SH-SY5Y (cell line): Measurements from ENCODE around the gene TRIM44.

Experiments used
- GATA2 ChIP-seq: IDR thresholded peaks from 2 replicates; pipeline ENCODE4 v1.6.1; 2011; ENCODE audit warnings: mild to moderate bottlenecking, low read depth, low read length
- GATA3 ChIP-seq: IDR thresholded peaks from 2 replicates; pipeline ENCODE4 v1.6.1; 2011; ENCODE audit warnings: low read depth, mild to moderate bottlenecking, low read length, moderate library complexity

TRIM44 gene

DNA sequence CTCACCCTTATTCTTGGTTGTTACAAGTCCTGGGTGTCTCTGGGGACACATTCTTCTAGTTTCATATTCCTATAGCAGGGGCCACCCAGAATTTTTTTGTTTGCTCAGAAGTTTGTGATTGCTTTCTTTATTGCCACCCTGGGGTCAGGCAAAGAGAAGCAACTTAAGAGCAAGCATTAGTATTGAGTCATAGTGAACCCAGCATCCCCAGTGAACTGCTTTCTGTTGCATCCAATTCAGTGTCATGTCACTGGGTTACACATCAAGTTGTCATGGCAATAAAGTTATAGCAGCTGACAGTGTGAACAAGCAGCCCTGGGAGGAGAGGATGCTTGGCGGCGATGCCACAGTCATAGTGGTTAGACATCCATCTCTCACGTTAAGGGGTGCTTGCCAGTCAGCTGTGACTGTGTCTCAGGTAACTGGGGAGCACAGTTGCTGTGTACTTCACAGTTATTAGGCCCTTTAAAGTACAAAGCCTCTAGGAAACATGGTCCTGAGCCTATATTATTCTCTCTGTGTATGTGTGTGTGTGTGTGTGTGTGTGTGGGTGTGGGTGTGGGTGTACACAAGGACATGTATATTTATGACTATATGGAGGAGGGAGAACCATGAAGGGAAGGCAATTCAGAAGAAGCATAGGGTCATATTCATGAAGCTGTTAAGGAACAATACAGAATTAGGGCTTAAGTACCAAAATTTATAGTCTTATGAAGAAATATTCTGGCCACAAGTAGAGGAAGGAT, 52.5 kb downstream of the TRIM44 start:
- TF ChIP-seq GATA3 (no peak), GATA2 (no peak)

DNA sequence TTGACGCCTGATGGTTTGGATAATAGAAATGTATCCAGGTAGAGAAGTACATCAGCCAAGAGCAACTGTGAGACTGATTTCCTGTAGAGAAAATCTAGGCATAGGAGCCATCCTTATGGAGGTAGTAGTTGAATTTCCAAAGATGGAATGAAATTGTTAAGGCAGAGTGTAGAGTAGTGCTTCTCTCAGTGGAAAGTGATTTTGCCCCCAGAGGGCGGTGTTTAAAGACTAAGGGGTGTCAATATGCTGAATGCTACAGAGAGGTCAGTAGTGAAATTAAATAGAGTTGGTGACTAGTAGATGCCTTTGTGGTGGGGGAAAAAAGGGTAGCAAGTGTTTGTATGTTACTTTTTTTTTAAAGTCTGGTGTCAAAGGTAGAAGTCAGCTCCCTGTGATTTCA, 54.5 kb downstream of the TRIM44 start:
- no peak for TF ChIP-seq GATA3

DNA sequence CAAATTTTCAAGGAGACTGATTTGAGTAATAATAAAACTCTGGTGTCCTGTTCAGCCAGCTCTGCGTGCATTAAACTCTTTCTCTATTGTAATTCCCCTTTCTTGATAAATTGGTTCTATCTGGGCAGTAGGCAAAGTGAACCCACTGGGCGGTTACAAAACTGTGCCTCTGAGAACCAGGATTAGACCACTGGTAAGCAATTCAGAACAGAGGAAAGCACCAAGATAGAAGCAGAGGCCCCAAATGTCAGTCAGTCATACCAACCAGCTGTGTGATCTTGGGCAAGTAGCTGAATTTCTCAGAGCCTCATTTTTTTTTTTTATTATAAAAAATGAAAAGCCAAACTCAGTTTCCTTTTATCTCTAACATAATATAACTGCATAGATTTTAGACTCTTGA, 54.9 kb downstream of the TRIM44 start:
- TF ChIP-seq GATA3 (no peak), GATA2 (no peak)

DNA sequence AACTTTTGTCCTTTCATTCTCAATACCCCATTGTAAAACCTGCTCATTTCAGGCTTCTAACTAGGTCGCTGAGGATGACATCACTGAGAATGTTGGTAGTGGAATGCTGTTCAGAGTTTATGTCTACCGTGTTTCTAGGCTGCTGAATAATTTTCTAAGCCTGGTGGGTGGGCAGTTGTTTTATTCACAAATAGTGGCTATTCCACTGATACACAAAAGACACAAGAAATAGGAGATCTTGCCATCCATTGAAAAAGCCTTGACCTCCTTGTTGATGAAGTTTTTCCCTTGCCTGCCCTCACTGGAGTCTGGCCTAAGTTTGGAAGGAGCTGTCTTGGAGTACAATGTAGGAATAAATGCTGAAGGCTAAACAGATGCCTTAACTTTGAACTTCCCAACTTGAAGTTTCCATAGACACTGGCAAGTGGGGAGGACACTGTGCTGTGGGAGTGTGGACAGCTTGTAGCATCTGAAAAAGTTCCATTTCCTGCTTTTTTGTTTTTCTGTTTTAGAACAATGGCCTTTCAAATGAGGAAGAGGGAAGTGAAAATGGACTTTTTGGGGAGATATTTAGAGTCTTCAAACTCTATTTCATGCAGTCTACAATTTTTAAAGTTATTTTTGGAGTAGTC, 59.2 kb downstream of the TRIM44 start:
- TF ChIP-seq GATA3 = no peak
- TF ChIP-seq GATA2 = no peak

DNA sequence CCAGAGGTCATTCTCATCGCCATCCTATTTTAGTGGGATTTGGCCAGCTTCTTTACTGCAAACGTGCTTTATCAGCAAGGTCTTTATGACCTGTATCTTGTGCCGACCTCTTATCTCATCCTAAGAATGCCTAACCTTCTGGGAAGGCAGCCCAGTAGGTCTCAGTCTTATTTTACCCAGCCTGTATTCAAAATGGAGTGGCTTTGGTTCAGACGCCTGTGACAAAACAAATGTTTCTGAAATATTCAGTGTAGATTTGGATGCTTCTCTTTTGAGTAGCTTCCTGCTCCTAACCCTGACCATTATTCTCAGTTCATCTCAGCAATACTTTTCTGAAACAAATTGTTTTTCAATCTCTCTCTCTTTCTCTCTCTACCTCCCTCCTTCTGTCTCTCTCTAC, 60.1 kb downstream of the TRIM44 start:
- TF ChIP-seq GATA2 (no peak), GATA3 (no peak)

DNA sequence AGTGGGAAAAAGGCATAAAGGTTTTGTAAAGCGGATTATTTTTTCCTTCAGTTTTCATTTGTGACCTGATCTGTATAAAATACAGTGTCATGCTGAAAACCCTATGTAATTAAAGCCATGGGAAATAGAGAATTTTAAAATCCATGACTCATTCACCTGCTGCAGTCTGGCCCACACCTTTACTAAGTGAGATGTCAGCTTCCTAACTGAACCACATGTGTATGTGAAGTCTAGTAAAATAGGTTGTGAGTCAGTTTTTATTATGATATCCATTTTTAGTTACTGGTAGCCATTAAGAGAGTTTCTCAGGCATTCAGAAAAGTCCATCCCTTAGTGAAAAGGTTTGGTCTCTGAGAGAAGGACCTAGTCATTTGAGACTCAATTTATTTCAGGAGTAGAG, 60.9 kb downstream of the TRIM44 start:
- no peak for TF ChIP-seq GATA2
- TF ChIP-seq GATA3 = no peak

DNA sequence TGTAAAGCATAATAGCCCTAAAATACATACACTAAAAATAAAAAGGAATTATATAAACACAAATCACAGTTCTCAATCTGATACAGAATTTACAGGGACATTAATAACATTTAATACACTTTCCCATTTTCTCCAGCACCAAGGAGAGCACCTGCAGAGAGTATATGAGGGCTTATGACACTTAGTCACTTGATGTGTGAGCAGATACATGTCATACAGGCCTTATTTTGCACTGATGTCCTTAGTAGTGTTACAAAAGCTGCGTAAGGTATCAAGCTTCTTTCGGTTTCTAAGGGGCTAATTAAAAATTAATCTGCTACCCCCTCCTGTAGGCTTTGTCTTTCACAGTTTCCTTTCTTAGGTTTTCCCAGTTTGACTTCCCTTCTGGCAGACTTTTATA, 61.3 kb downstream of the TRIM44 start:
- TF ChIP-seq GATA2 = no peak
- TF ChIP-seq GATA3 = no peak

DNA sequence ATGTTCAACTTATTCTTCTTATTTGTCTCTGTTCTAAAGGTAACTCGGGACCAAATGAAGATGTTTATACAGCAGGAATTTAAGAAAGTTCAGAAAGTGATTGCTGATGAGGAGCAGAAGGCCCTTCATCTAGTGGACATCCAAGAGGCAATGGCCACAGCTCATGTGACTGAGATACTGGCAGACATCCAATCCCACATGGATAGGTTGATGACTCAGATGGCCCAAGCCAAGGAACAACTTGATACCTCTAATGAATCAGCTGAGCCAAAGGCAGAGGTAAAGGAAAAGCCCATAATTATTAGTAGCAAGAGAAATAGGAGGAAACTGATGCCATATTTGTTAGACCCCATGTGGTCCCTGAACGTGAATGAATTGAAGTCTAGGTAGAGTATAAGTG, 63.3 kb downstream of the TRIM44 start:
- TF ChIP-seq GATA3 (no peak), GATA2 (no peak)

DNA sequence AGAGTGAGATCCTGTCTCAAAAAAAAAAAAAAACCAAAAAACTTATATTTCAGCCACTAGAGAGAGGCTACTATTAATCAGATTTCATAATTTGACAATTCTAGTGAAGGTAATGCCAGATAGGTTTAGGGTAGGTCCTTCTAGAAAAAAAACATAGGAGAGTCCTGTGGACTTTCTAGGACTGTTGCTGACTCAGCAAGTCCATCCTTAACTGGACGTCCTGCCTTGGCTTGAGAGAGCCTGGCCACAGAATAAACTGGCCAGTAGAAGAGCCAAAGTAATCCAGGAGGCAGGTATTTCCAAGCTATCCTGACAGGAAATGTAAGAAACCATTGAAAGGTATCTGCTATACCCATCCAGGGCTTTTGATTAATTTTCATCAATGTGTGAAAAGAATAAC, 64.6 kb downstream of the TRIM44 start:
- no peak for TF ChIP-seq GATA2
- no peak for TF ChIP-seq GATA3

DNA sequence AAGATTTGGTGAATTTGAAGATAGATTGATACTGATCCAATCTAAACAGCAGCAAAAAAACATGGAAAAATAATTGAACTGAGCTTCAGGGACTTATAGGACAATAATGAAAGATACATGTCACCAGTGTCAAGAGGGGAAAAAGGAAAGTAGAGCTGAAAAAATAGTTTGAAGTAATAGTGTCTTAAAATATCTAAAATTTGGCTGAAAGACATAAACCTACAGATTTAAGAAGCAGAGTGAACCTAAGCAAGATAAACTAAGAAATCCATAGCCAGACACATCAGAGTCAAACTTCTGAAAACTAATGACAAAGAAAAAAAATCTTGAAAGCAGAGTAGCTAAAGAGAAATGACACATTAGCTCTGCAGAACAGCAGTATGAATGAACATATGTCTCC, 67.7 kb downstream of the TRIM44 start:
- TF ChIP-seq GATA3 (no peak), GATA2 (no peak)

DNA sequence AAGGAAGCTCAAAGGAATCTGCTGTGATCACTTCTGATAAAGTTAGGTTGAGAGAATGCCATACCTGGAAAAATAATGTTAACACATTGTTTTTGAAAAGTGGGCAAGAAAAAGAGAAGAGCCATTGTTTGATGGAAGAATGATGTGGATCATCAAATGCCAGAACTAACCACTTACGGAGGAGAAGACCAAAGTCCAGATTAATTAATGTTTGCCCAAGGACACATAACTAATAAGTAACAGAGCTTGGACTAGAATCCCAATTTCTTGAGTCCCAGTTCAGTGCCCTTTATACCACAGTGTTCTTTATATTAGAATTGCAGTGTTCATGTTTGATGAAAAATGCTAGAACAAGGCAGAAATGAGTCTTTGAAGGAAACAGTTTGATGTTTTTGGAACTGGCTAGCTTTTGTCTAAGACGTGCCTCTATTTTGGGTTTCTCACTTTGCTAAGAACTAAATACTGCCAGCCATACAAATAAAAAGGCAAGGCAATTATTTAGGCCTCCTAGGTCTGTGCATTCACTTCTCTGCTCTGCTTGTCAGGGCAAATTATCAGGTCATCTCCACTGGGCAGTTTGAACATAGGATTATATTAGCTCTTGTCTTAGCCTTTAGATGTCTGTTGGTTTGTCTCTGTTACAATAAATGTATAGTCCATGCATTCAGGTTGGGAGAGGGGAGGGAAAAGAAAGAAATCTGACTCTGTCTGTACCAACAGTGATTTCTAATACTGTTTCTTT, 72.3 kb downstream of the TRIM44 start:
- no peak for TF ChIP-seq GATA3
- no peak for TF ChIP-seq GATA2

DNA sequence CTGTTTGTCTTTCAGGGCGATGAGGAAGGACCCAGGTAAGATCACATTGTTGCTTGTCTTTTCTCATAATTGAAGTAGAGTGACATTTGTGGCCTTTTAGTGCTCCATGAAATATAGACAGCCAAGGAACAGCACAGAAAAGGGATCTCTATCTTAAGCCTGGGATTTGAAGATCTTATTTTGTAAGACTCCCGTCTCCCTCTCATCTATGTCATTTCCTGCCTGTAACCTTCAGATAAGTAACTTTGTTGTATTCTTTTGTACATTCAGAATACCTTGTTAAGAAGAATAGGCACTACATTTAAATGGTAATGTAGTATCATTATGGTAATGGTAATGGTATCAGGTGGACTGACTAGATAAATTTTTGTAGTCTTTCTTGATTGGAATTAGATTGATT, 72.8 kb downstream of the TRIM44 start:
- TF ChIP-seq GATA3 (no peak), GATA2 (no peak)

DNA sequence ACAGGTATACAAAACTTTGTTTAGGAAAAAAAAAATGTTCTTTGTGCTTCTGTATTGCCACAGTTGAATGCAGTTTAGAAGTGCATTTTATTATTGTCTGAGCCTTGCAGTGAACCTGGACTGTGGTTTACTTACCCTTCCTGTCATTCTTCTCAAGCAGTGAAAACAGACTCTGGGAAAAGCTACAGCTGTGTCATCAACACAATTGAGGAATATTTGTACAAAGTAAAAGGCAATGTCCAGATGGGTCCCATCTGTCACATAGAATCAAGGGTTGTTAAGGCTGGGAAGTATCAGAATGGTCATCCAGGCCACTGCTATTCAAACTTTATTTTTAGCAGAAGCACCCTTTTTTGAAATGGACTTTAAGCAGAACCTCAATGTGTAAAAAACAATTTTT, 73.3 kb downstream of the TRIM44 start:
- TF ChIP-seq GATA2 = no peak
- no peak for TF ChIP-seq GATA3

DNA sequence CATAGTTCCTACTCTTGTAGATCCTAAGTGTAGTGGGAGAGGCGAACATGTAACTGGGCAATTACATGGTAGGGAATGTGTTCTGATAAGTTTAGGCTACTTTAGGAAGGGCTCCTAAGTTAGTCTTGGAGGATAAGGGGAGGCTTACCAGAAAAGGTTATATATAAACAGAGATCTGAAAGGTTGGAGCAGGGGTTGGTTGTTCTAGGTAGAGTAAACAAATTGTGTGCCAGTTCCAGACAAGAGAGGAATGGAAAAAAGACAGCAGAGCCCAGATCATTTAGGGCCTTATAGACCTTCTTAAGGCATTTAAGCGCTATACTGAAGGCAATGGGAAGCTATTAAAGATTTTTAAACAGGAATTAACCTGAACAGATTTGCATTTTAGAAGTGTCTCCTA, 74.4 kb downstream of the TRIM44 start:
- TF ChIP-seq GATA2 (no peak), GATA3 (no peak)

DNA sequence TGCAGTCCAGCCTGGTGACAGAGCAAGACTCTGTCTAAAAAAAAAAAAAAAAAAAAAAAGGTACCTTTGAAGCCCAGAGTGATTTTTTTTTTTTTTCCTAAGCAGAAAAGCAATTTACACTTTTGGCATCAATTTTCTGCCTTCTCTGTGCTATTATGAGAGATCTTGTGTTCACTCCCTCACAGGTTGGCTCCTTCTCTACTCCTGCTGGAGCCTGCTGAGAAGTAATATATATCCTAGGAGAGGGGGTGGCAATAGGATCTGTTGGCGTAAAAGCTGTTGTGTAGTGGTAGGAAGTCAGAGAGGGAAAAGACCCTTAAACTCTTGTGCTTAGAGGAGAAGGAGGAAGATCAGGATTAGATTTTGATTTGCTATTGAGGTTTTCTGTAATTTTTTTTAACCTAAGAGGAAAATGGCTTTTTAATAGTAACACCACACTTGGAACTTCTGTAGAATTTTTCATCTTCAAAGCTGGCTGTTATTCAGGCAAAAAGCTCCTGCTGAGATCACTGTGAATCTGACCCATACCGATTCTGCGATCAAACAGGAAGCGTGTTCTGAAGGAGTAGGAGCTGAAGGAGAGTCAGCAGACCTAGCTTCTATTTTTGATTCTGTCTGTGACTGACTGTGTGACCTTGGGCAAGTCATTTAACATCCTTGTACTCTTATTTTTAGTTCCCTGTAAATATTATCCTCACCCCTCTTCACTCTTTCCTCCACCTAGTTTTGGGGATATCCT, 77.7 kb downstream of the TRIM44 start:
- TF ChIP-seq GATA3 (no peak), GATA2 (no peak)
